Measurements from ENCODE around the gene SNX32.

- TF ChIP-seq CTCF (optimal IDR thresholded peaks at IDR 0.05 in 1 of 3, IDR thresholded peaks at IDR 0.05 in 1 of 3, conservative IDR thresholded peaks at IDR 0.05 in 1 of 3; ENCODE audit: extremely low read depth in 1 of 3, insufficient read depth in 2 of 3, low read length in 3 of 3) (no peak), EZH2 (IDR thresholded peaks at IDR 0.05; ENCODE audit: low read length) (no peak)
These were observed 12.7 kb upstream of the SNX32 start for GRCh38 chr11:65821107-65821506.

All from keratinocyte (primary cell).